Astrocyte of the spinal cord (primary cell): ENCODE results near the gene ATG9A.
A peak's percentile ranks its signal among the peaks of the same experiment; 100 is the strongest.

Experiments used
- DNase-seq: peaks from one replicate; pipeline ENCODE4 v3.0.0; 2011; ENCODE audit warnings: low read depth, low spot score
- H3K4me3 ChIP-seq: 2 replicates; pipeline ENCODE4 v1.5.1; 2011; ENCODE audit warnings: low read depth, mild to moderate bottlenecking, low read length, moderate library complexity
- CTCF ChIP-seq: IDR thresholded peaks from 2 replicates; pipeline ENCODE4 v1.5.1; 2012; ENCODE audit warnings: low read depth, mild to moderate bottlenecking, low read length, inconsistent platforms
- in situ Hi-C: cut with HindIII; loops from 2 replicates; pipeline ENCODE4 v1.10.0; 2017; ENCODE audit warnings: low sequenced_read_pairs

Gene ATG9A

DNA sequence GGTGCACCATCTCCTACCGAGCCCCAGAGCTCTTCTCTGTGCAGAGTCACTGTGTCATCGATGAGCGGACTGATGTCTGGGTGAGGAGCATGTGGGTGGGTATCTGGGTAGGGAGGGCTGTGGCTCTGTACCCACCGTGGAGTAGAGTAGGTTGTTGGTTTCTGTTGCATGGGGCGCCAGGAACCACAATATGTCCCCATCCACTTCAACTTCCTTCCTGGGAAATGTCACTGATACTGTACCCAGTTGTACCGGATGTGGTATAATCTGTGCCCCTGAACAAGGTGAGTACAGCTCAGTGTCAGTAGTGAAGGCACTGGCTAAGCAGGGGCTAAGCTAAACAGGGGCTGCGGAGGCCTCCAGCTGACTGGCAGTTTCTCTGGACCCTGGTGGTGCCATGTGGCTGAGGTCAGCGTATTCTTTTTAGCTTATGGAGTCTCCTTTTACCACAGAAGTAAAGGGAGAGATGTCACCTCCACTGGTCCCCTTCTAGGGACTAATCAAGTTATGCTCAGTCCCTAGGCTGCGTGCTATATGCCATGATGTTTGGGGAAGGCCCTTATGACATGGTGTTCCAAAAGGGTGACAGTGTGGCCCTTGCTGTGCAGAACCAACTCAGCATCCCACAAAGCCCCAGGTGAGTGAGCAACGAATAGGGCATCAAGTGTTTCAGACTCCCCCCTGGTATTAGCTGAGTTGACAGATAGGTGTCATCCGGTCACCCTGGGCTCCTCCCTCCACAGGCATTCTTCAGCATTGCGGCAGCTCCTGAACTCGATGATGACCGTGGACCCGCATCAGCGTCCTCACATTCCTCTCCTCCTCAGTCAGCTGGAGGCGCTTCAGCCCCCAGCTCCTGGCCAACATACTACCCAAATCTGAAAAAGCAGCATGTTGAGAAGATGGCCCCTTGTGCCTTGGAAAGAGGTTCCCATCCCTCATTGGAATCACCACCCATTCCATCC is 18.5 kb upstream of the ATG9A start:
- DNase-seq = no peak
- TF ChIP-seq CTCF = no peak
- in situ Hi-C loops = no loop called here
- H3K4me3 ChIP-seq = no peak overlapping the region

DNA sequence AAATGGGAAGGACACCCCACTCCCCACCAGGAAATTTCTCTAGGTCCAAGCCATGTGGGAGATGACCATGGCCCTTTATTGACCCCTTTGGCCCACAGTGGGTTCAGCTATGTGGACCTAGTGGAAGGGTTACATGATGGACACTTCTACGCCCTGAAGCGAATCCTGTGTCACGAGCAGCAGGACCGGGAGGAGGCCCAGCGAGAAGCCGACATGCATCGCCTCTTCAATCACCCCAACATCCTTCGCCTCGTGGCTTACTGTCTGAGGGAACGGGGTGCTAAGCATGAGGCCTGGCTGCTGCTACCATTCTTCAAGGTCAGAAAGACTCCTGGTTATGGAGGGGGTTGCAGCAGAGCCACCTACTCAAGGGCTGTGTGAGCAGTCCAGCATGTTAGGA is 17.1 kb upstream of the ATG9A start:
- no peak for TF ChIP-seq CTCF
- no peak overlapping the region for H3K4me3 ChIP-seq
- DNase-seq = no peak
- in situ Hi-C loops = no loop called here

- no peak for TF ChIP-seq CTCF
- in situ Hi-C loops = no loop called here
- H3K4me3 ChIP-seq = peak overlapping the region; percentile 95
- no peak for DNase-seq
Observed at GRCh38 chr2:219245899-219246230, 16.4 kb upstream of the ATG9A start.

GRCh38 chr2:219245148-219245898 is 15.9 kb upstream of the ATG9A start, which contains the start of the genes GLB1L and STK16:
GLB1L (minus strand) TSS chr2:219245444; CDS start chr2:219243573, 1,871 bp downstream.
STK16 (plus strand) TSS chr2:219245479; CDS start chr2:219246000, 521 bp downstream.
- in situ Hi-C loops = no loop called here
- peak; percentile 94 for DNase-seq
- no peak for TF ChIP-seq CTCF
- peak within 1 kb of the TSS; percentile 95 for H3K4me3 ChIP-seq

DNA sequence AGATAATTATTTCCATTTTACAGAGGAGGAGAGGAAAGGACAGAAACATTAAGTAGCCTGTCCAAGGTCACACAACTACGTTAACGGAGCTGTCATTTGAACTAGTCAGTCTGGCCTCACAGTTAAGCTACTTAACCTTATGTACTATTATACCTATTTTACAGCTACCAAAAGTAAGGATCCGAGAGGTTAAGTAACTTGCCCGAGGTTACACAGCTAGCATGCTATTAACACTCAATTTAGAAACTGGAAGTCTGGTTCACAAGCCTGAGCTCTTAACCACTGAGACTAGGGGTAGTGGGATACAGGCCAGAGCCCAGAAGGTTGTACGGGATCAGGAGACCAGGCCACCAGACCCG is 15.3 kb upstream of the ATG9A start:
- no peak for TF ChIP-seq CTCF
- no peak for DNase-seq
- in situ Hi-C loops = no loop called here
- peak overlapping the region; percentile 95 for H3K4me3 ChIP-seq

GRCh38 chr2:219243291-219243761 is 13.9 kb upstream of the ATG9A start:
- H3K4me3 ChIP-seq = no peak overlapping the region
- TF ChIP-seq CTCF = no peak
- in situ Hi-C loops = no loop called here
- DNase-seq = no peak
